Measurements from ENCODE around the gene SNRPA.
"Not testable (repeated sequence)": the region's sequence is repeated elsewhere in the genome, so short reads cannot be mapped to it uniquely, and the experiment has no call there.

SNRPA gene

GRCh38 chr19:40721140-40721486 lies 29.9 kb upstream of the SNRPA start:
- DNase-seq (ENCODE audit: low read depth in 2 of 2) = no peak

GRCh38 chr19:40721936-40722661 lies 28.9 kb upstream of the SNRPA start:
- DNase-seq (ENCODE audit: low read depth in 2 of 2) = no peak

- DNase-seq (ENCODE audit: low read depth in 2 of 2) = no peak
Observed at GRCh38 chr19:40723661-40724254, 27.2 kb upstream of the SNRPA start.

GRCh38 chr19:40724315-40724714 lies 26.7 kb upstream of the SNRPA start:
- DNase-seq (ENCODE audit: low read depth in 2 of 2) = no peak

- DNase-seq (ENCODE audit: low read depth in 2 of 2) = no peak
Observed at GRCh38 chr19:40724855-40725254, 26.1 kb upstream of the SNRPA start.

- DNase-seq (ENCODE audit: low read depth in 2 of 2) = no peak
Observed at GRCh38 chr19:40726279-40726678, 24.7 kb upstream of the SNRPA start.

GRCh38 chr19:40730065-40730464 lies 20.9 kb upstream of the SNRPA start:
- not testable (repeated sequence) for DNase-seq (ENCODE audit: low read depth in 2 of 2)

GRCh38 chr19:40732304-40732703 lies 18.7 kb upstream of the SNRPA start:
- DNase-seq (ENCODE audit: low read depth in 2 of 2) = not testable (repeated sequence)

- no peak for DNase-seq (ENCODE audit: low read depth in 2 of 2)
Observed at GRCh38 chr19:40733149-40733548, 17.9 kb upstream of the SNRPA start.

- DNase-seq (ENCODE audit: low read depth in 2 of 2) = no peak
Observed at GRCh38 chr19:40735013-40735771, 15.8 kb upstream of the SNRPA start.

GRCh38 chr19:40736661-40737060 lies 14.3 kb upstream of the SNRPA start:
- no peak for DNase-seq (ENCODE audit: low read depth in 2 of 2)

GRCh38 chr19:40737102-40737644 lies 13.8 kb upstream of the SNRPA start:
- no peak for DNase-seq (ENCODE audit: low read depth in 2 of 2)

- DNase-seq (ENCODE audit: low read depth in 2 of 2) = no peak
Observed at GRCh38 chr19:40739030-40739839, 11.8 kb upstream of the SNRPA start.

GRCh38 chr19:40739871-40740703 lies 10.9 kb upstream of the SNRPA start:
- DNase-seq (ENCODE audit: low read depth in 2 of 2) = no peak

- no peak for DNase-seq (ENCODE audit: low read depth in 2 of 2)
Observed at GRCh38 chr19:40740747-40741146, 10.3 kb upstream of the SNRPA start.

- no peak for DNase-seq (ENCODE audit: low read depth in 2 of 2)
Observed at GRCh38 chr19:40741527-40742390, 9.2 kb upstream of the SNRPA start.

- no peak for DNase-seq (ENCODE audit: low read depth in 2 of 2)
Observed at GRCh38 chr19:40742477-40742876, 8.5 kb upstream of the SNRPA start.

GRCh38 chr19:40742886-40743285 lies 8.1 kb upstream of the SNRPA start:
- DNase-seq (ENCODE audit: low read depth in 2 of 2) = no peak

GRCh38 chr19:40743926-40744325 lies 7.1 kb upstream of the SNRPA start:
- DNase-seq (ENCODE audit: low read depth in 2 of 2) = no peak

Measured in stimulated activated CD8-positive, alpha-beta memory T cell treated with anti-CD3 and anti-CD28 coated beads, Interleukin-15, amount 100 ng/mL, for 48 hours (primary cell).